Muscle of leg (tissue), 11 donors: Measurements from ENCODE around the gene LMNTD1. TPM values are rescaled to one million over a fixed set of nuclear protein-coding genes. Genes with fewer than 3 reads are reported as not detected.

Source experiments
- DNase-seq: peaks from one replicate; pipeline ENCODE4 v3.0.0; 2013
- H3K27ac ChIP-seq: one replicate; pipeline ENCODE4 v1.5.1; 2013; ENCODE audit warnings: mild to moderate bottlenecking, low read length, control low read depth
- H3K27me3 ChIP-seq: one replicate; pipeline ENCODE4 v1.6.1; 2013; ENCODE audit warnings: low read length; ENCODE audit not compliant: control insufficient read depth, insufficient read depth
- H3K36me3 ChIP-seq: one replicate; pipeline ENCODE4 v1.6.1; 2013; ENCODE audit warnings: low read length; ENCODE audit not compliant: control insufficient read depth, insufficient read depth
- H3K4me1 ChIP-seq: one replicate; pipeline ENCODE4 v1.6.1; 2013; ENCODE audit warnings: low read length; ENCODE audit not compliant: control insufficient read depth, insufficient read depth
- H3K4me3 ChIP-seq: one replicate; pipeline ENCODE4 v1.5.1; 2013; ENCODE audit warnings: low read length, control low read depth
- H3K9me3 ChIP-seq: replicated peaks from 2 replicates; pipeline ENCODE4 v1.6.1; 2013; ENCODE audit warnings: low read depth, low read length; ENCODE audit not compliant: control insufficient read depth
- WGBS: methylation state at CpG from one replicate; pipeline ENCODE4 v1.1.5; 2013; ENCODE audit warnings: missing lambda C conversion rate; ENCODE audit not compliant: insufficient coverage; 5-methylcytosine and 5-hydroxymethylcytosine counted together
- polyA plus RNA-seq, 8 donors: library from polyadenylated mRNA; unstranded; fragments of 120-200 nt; gene quantifications; one replicate each; pipeline versions ENCODE4 v1.2.1 to v1.2.3, GENCODE V29; 2013; ENCODE audit warnings: inconsistent platforms in 1 of 8, low replicate concordance in 1 of 8; ENCODE audit not compliant: insufficient read length in 8 of 8, insufficient read depth in 1 of 8
- total RNA-seq: library from RNA; stranded (reverse); fragments of 120-200 nt; gene quantifications from one replicate; pipeline ENCODE4 v1.2.4, GENCODE V29; 2013

The LMNTD1 gene
- total and polyA plus RNA-seq, 9 donors, result 0.18 to 0.28 TPM; not detected in 7

- H3K27ac ChIP-seq, result no peak overlapping the region
- no peaks in the 10 kb centered on the region for H3K27me3 ChIP-seq
- DNase-seq, result no peak
- no peaks in the 10 kb centered on the region for H3K9me3 ChIP-seq
- no peaks in the 10 kb centered on the region for H3K4me1 ChIP-seq
- H3K4me3 ChIP-seq, result no peak overlapping the region
- WGBS, result 95% methylated on average over 5 of the region's 6 CpGs
- H3K36me3 ChIP-seq, result no peaks in the 10 kb centered on the region
Measured at GRCh38 chr12:25469368-25469767, 83.7 kb downstream of the LMNTD1 start.

GRCh38 chr12:25463521-25463920, 89.6 kb downstream of the LMNTD1 start:
- H3K27ac ChIP-seq, result no peak overlapping the region
- no peaks in the 10 kb centered on the region for H3K4me1 ChIP-seq
- DNase-seq, result no peak
- no peaks in the 10 kb centered on the region for H3K27me3 ChIP-seq
- H3K9me3 ChIP-seq, result no peaks in the 10 kb centered on the region
- no peak overlapping the region for H3K4me3 ChIP-seq
- H3K36me3 ChIP-seq, result no peaks in the 10 kb centered on the region
- 100% methylated on average over 5 of the region's 8 CpGs for WGBS

GRCh38 chr12:25463005-25463404, 90.1 kb downstream of the LMNTD1 start:
- DNase-seq, result no peak
- no CpG with 5 or more reads among the region's 4 CpGs for WGBS
- no peaks in the 10 kb centered on the region for H3K27me3 ChIP-seq
- no peak overlapping the region for H3K4me3 ChIP-seq
- H3K4me1 ChIP-seq, result no peaks in the 10 kb centered on the region
- no peaks in the 10 kb centered on the region for H3K36me3 ChIP-seq
- H3K27ac ChIP-seq, result no peak overlapping the region
- H3K9me3 ChIP-seq, result no peaks in the 10 kb centered on the region

GRCh38 chr12:25459541-25459951, 93.5 kb downstream of the LMNTD1 start:
- H3K36me3 ChIP-seq, result no peaks in the 10 kb centered on the region
- 85% methylated on average over 11 of the region's 13 CpGs for WGBS
- H3K9me3 ChIP-seq, result no peaks in the 10 kb centered on the region
- no peak overlapping the region for H3K27ac ChIP-seq
- no peak overlapping the region for H3K4me3 ChIP-seq
- H3K4me1 ChIP-seq, result no peaks in the 10 kb centered on the region
- DNase-seq, result peak; percentile 22
- H3K27me3 ChIP-seq, result no peaks in the 10 kb centered on the region

GRCh38 chr12:25458047-25458552, 95.0 kb downstream of the LMNTD1 start:
- DNase-seq, result peak; percentile 26
- no peaks in the 10 kb centered on the region for H3K27me3 ChIP-seq
- 56% methylated on average over 2 of the region's 6 CpGs for WGBS
- no peak overlapping the region for H3K4me3 ChIP-seq
- no peak overlapping the region for H3K27ac ChIP-seq
- H3K9me3 ChIP-seq, result no peaks in the 10 kb centered on the region
- no peaks in the 10 kb centered on the region for H3K36me3 ChIP-seq
- no peaks in the 10 kb centered on the region for H3K4me1 ChIP-seq

GRCh38 chr12:25456474-25456873, 96.6 kb downstream of the LMNTD1 start:
- no peaks in the 10 kb centered on the region for H3K27me3 ChIP-seq
- no peaks in the 10 kb centered on the region for H3K9me3 ChIP-seq
- no peak for DNase-seq
- H3K4me1 ChIP-seq, result no peaks in the 10 kb centered on the region
- H3K27ac ChIP-seq, result no peak overlapping the region
- WGBS, result no CpG with 5 or more reads among the region's 4 CpGs
- H3K4me3 ChIP-seq, result no peak overlapping the region
- no peaks in the 10 kb centered on the region for H3K36me3 ChIP-seq

GRCh38 chr12:25455696-25456095, 97.4 kb downstream of the LMNTD1 start:
- H3K36me3 ChIP-seq, result no peaks in the 10 kb centered on the region
- H3K4me1 ChIP-seq, result no peaks in the 10 kb centered on the region
- H3K4me3 ChIP-seq, result no peak overlapping the region
- WGBS, result no CpG with 5 or more reads among the region's 2 CpGs
- no peaks in the 10 kb centered on the region for H3K27me3 ChIP-seq
- no peak overlapping the region for H3K27ac ChIP-seq
- no peak for DNase-seq
- H3K9me3 ChIP-seq, result no peaks in the 10 kb centered on the region

GRCh38 chr12:25449007-25449406, 104.1 kb downstream of the LMNTD1 start:
- H3K27ac ChIP-seq, result no peak overlapping the region
- no peak for DNase-seq
- H3K4me1 ChIP-seq, result no peaks in the 10 kb centered on the region
- H3K4me3 ChIP-seq, result no peak overlapping the region
- no peaks in the 10 kb centered on the region for H3K27me3 ChIP-seq
- H3K36me3 ChIP-seq, result no peaks in the 10 kb centered on the region
- H3K9me3 ChIP-seq, result no peaks in the 10 kb centered on the region

GRCh38 chr12:25447046-25447445, 106.0 kb downstream of the LMNTD1 start:
- H3K9me3 ChIP-seq, result no peaks in the 10 kb centered on the region
- no CpG with 5 or more reads among the region's 3 CpGs for WGBS
- no peak for DNase-seq
- no peaks in the 10 kb centered on the region for H3K27me3 ChIP-seq
- H3K4me3 ChIP-seq, result no peak overlapping the region
- no peak overlapping the region for H3K27ac ChIP-seq
- H3K4me1 ChIP-seq, result no peaks in the 10 kb centered on the region
- no peaks in the 10 kb centered on the region for H3K36me3 ChIP-seq

- Histone ChIP-seq H3K27ac (no peak overlapping the region), H3K36me3 (no peaks in the 10 kb centered on the region), H3K4me1 (peaks cover 2% of the 10 kb centered on the region), H3K27me3 (no peaks in the 10 kb centered on the region), H3K4me3 (no peak overlapping the region), H3K9me3 (no peaks in the 10 kb centered on the region)
- WGBS, result no CpG with 5 or more reads among the region's 1 CpG
- DNase-seq, result no peak
Measured at GRCh38 chr12:25438638-25439037, 114.4 kb downstream of the LMNTD1 start.
